ENCODE data around the gene C6orf89. TPM values are rescaled to one million over a fixed set of nuclear protein-coding genes. Genes with fewer than 3 reads are reported as not detected.
A peak's percentile ranks its signal among the peaks of the same experiment; 100 is the strongest.

The C6orf89 gene
- total RNA-seq, 1 experiment from 2014 or later = 47.6 TPM

DNA sequence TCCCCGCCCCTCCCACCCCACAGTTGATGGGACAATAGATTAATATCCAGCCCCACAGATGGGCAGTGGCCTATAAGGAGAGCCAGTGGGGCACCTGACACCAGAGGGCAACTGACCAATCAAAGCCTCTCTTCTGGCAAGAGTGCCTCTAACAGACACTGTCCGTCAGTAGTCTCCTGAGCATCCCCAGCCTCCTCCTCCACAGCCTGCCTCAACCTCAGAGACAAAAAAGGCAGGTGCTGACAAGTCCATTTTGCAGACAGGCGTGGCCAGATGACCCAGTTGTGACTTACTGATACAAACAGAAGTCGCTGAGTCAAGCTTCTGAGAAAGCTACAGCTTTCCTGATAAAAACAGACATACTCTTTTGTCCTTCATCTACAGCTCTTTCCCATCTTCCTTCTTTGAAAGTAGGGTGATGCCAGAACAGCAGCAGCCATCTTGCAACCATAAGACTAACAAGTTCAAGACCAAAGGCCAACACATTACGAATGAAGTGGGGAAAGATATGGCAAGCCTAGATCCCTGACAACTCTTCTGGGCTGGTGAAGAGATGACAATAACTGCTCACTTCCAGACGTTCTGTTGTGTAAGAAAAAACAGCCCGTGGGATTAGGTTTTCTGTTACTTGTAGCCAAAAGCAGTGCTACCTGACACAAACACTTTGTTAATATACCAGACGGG, 23.4 kb upstream of the C6orf89 start:
- no peak overlapping the region for H3K4me3 ChIP-seq
- peaks cover 47% of the 10 kb centered on the region for H3K36me3 ChIP-seq
- peak in 1 of 2 experiments; percentile 25 for DNase-seq (ENCODE audit: low read depth in 1 of 2, low spot score in 2 of 2)
- no peaks in the 10 kb centered on the region for H3K9me3 ChIP-seq (replicated peaks)
- no peaks in the 10 kb centered on the region for H3K4me1 ChIP-seq (replicated peaks)
- H3K27ac ChIP-seq = no peak overlapping the region
- H3K27me3 ChIP-seq (replicated peaks) = no peaks in the 10 kb centered on the region

DNA sequence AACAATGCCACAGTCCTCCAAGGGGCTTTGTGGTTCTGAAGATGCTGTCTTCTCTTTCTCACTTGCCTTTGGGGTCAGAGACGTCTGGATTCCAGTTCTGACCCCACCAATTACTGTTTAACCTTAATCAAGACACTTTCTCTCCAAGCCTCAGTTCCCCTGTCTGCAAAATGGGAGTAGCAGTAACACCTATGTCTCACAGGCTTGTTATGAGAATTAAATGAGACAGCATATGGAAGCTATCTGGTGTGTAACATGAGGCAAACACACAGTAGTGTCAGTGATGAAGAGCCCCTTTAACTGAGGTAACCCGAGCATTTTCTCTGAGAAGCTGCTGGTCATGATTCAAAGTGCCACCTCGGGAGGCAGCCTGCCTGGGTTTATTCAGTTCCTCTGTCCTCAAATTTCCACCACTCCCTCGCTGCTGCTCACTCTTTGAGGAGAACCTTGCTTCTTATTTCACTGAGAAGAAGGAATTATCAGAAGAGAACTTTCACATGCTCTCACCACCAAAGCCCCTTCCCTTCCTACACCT, 22.8 kb upstream of the C6orf89 start:
- Histone ChIP-seq H3K36me3 (peaks cover 49% of the 10 kb centered on the region), H3K27me3 (replicated peaks) (no peaks in the 10 kb centered on the region), H3K4me1 (replicated peaks) (no peaks in the 10 kb centered on the region), H3K27ac (no peak overlapping the region), H3K4me3 (no peak overlapping the region), H3K9me3 (replicated peaks) (no peaks in the 10 kb centered on the region)
- no peak for DNase-seq (ENCODE audit: low read depth in 1 of 2, low spot score in 2 of 2)

DNA sequence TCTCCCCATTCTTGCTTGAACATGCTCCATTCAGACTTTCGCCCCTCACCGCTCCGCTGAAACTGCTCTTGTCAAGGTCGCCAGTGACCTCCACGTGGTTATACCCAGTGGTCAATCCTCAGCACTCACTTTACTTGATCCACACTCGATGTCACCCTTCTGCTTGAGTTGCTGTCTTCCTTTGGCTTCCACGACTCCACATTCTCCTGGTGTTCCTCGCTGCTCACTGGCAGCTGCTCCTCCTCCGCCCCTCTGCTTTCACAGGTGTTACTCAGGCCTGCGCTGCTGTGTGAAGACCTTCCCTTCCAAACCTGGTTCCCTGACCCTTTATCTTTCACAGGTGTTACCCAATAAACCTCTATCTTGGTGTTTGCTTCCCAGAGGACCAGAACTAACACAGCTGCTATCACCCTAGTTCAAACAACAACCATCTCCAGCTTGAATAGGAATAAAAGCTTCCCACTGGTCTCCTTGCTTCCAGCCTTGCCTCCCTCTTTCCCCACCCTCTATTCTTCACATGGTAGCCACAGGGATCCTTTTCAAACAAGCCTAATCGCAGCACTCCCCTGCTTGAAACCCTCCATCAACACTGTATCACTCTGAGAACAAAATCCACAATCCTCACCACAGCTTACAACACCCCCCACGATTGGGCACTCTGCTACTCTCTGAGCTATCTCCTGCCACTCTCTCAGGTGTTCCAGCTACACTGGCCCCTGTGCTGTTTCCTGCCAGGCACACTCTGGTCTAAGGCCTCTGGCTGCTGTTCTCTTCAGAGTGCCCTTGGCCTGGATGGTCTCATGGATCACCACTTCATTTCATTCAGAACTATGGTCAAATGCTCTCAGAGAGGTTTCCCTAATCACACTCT, 21.8 kb upstream of the C6orf89 start:
- H3K9me3 ChIP-seq (replicated peaks) = no peaks in the 10 kb centered on the region
- no peak overlapping the region for H3K27ac ChIP-seq
- no peaks in the 10 kb centered on the region for H3K27me3 ChIP-seq (replicated peaks)
- no peak overlapping the region for H3K4me3 ChIP-seq
- H3K4me1 ChIP-seq (replicated peaks) = no peaks in the 10 kb centered on the region
- H3K36me3 ChIP-seq = peaks cover 57% of the 10 kb centered on the region
- no peak for DNase-seq (ENCODE audit: low read depth in 1 of 2, low spot score in 2 of 2)

GRCh38 chr6:36865835-36866234, 19.9 kb upstream of the C6orf89 start:
- DNase-seq (ENCODE audit: low read depth in 1 of 2, low spot score in 2 of 2) = no peak
- peaks cover 67% of the 10 kb centered on the region for H3K36me3 ChIP-seq
- no peaks in the 10 kb centered on the region for H3K9me3 ChIP-seq (replicated peaks)
- no peak overlapping the region for H3K27ac ChIP-seq
- no peaks in the 10 kb centered on the region for H3K4me1 ChIP-seq (replicated peaks)
- H3K27me3 ChIP-seq (replicated peaks) = no peaks in the 10 kb centered on the region
- H3K4me3 ChIP-seq = no peak overlapping the region

GRCh38 chr6:36867471-36868224, 18.1 kb upstream of the C6orf89 start:
- H3K36me3 ChIP-seq = peaks cover 68% of the 10 kb centered on the region
- H3K4me1 ChIP-seq (replicated peaks) = no peaks in the 10 kb centered on the region
- H3K27me3 ChIP-seq (replicated peaks) = no peaks in the 10 kb centered on the region
- no peak overlapping the region for H3K27ac ChIP-seq
- H3K9me3 ChIP-seq (replicated peaks) = no peaks in the 10 kb centered on the region
- H3K4me3 ChIP-seq = no peak overlapping the region
- no peak for DNase-seq (ENCODE audit: low read depth in 1 of 2, low spot score in 2 of 2)

GRCh38 chr6:36871686-36872085, 14.1 kb upstream of the C6orf89 start:
- Histone ChIP-seq H3K4me1 (replicated peaks) (peaks cover 17% of the 10 kb centered on the region), H3K27me3 (replicated peaks) (no peaks in the 10 kb centered on the region), H3K4me3 (no peak overlapping the region), H3K27ac (no peak overlapping the region), H3K36me3 (peaks cover 55% of the 10 kb centered on the region), H3K9me3 (replicated peaks) (no peaks in the 10 kb centered on the region)
- DNase-seq (ENCODE audit: low read depth in 1 of 2, low spot score in 2 of 2) = no peak

DNA sequence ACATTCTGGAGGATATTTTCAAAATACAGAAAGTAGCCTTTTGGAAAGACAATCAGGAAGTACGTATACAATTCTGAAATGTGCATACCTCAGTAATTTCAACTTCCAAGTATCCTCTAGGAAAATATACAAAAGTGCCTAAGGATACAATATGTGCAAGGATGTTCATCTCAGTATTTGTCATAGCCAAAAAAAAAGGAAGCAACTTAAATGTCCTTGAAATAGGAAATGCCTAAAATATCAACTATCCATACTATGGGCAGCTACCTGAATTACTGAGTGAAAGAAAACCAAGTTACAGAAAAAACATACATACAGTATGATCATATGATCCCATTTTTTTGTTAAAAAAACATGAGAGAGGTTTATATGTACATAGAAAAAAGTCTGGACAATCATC, 12.6 kb upstream of the C6orf89 start:
- Histone ChIP-seq H3K27me3 (replicated peaks) (no peaks in the 10 kb centered on the region), H3K27ac (no peak overlapping the region), H3K36me3 (peaks cover 41% of the 10 kb centered on the region), H3K4me1 (replicated peaks) (peaks cover 17% of the 10 kb centered on the region), H3K4me3 (no peak overlapping the region), H3K9me3 (replicated peaks) (no peaks in the 10 kb centered on the region)
- DNase-seq (ENCODE audit: low read depth in 1 of 2, low spot score in 2 of 2) = no peak

- Histone ChIP-seq H3K4me1 (replicated peaks) (peaks cover 17% of the 10 kb centered on the region), H3K4me3 (peak overlapping the region; percentile 88), H3K36me3 (peaks cover 35% of the 10 kb centered on the region), H3K27me3 (replicated peaks) (no peaks in the 10 kb centered on the region), H3K9me3 (replicated peaks) (no peaks in the 10 kb centered on the region), H3K27ac (peak overlapping the region; percentile 96)
- no peak for DNase-seq (ENCODE audit: low read depth in 1 of 2, low spot score in 2 of 2)
Observed at GRCh38 chr6:36873612-36874442, 11.9 kb upstream of the C6orf89 start.

DNA sequence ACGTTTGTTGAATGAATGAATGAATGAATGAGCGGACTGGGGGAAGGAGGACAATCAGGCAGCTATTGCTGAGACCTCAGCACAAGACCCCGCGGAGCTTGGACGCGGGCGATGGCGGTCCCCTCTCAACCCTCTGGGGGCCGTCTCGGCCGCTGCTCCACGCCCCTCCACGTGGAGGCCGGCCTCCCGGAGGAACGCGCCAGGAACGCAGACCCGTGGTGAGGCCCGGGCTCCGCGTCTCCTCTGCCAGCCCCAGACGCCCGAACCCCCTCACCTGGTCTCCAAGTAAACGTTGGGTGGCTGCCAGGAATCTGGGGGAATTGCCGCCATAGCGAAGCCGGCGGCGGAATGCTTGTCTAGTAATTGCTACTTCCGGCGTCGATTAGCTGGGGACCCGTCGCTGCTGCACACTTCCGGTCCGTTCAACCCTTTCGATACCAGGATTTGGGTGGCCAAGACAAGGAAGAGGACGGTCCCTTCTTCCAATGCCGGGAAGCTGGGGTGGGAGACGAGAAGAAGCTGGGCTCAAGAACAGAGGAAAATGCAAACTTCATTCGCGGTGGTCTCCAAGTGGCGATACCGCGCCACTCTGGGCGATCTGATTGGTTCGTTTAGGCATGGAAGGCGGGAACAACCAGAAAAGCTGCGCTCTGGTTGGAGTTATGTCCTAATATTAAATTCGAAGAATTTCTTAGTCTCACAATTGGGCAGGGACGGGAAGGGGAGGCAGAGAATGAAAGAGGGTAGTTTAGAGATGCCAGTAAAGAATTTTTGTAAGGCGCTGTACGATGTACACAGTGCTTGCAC, 11.1 kb upstream of the C6orf89 start, which contains the start of gene PPIL1:
Gene PPIL1 (minus strand): TSS at position 361 of the 807 bp plus-strand sequence. CDS start 31 bp downstream, at position 330.
- DNase-seq (ENCODE audit: low read depth in 1 of 2, low spot score in 2 of 2) = peak; percentile 91 to 98
- H3K27me3 ChIP-seq (replicated peaks) = no peaks in the 10 kb centered on the region

GRCh38 chr6:36875250-36875633, 10.5 kb upstream of the C6orf89 start:
- peak overlapping the region; percentile 88 for H3K4me3 ChIP-seq
- peak overlapping the region; percentile 96 for H3K27ac ChIP-seq
- peaks cover 29% of the 10 kb centered on the region for H3K36me3 ChIP-seq
- H3K9me3 ChIP-seq (replicated peaks) = no peaks in the 10 kb centered on the region
- peaks cover 17% of the 10 kb centered on the region for H3K4me1 ChIP-seq (replicated peaks)
- H3K27me3 ChIP-seq (replicated peaks) = no peaks in the 10 kb centered on the region
- no peak for DNase-seq (ENCODE audit: low read depth in 1 of 2, low spot score in 2 of 2)

More for the DNA sequence above, 11.1 kb upstream of the C6orf89 start, which contains the start of gene PPIL1:
- Histone ChIP-seq H3K9me3 (replicated peaks) (no peaks in the 10 kb centered on the region), H3K4me3 (peak within 1 kb of the TSS; percentile 88), H3K36me3 (peaks cover 31% of the 10 kb centered on the region), H3K4me1 (replicated peaks) (peaks cover 17% of the 10 kb centered on the region), H3K27ac (peak within 1 kb of the TSS; percentile 96)

- no peak overlapping the region for H3K4me3 ChIP-seq
- peaks cover 8% of the 10 kb centered on the region for H3K4me1 ChIP-seq (replicated peaks)
Observed at GRCh38 chr6:36884610-36885009, 1.1 kb upstream of the C6orf89 start.

GRCh38 chr6:36886950-36887618, 1.3 kb downstream of the C6orf89 start:
- Histone ChIP-seq H3K27ac (no peak overlapping the region), H3K36me3 (0 out of 2 replicates have a peak, but pooled peaks cover 4% of the 10 kb centered on the region), H3K27me3 (replicated peaks) (no peaks in the 10 kb centered on the region), H3K4me3 (0 out of 2 replicates have a peak overlapping the region, but pooled peaks have one; percentile 73), H3K9me3 (replicated peaks) (no peaks in the 10 kb centered on the region), H3K4me1 (replicated peaks) (peaks cover 8% of the 10 kb centered on the region)
- no peak for DNase-seq (ENCODE audit: low read depth in 1 of 2, low spot score in 2 of 2)

More at GRCh38 chr6:36884610-36885009, 1.1 kb upstream of the C6orf89 start:
- H3K36me3 ChIP-seq = 0 out of 2 replicates have a peak, but pooled peaks cover 4% of the 10 kb centered on the region
- H3K9me3 ChIP-seq (replicated peaks) = no peaks in the 10 kb centered on the region
- DNase-seq (ENCODE audit: low read depth in 1 of 2, low spot score in 2 of 2) = no peak
- no peaks in the 10 kb centered on the region for H3K27me3 ChIP-seq (replicated peaks)
- no peak overlapping the region for H3K27ac ChIP-seq

Data from SJSA1 (cell line).